NCI-H2107 (cell line): ENCODE measurements around the gene BUD23.

Source experiments
- DNase-seq: peaks from one replicate; lab custom pipeline; 2025; lab: John Stamatoyannopoulos, UW

BUD23 gene

DNA sequence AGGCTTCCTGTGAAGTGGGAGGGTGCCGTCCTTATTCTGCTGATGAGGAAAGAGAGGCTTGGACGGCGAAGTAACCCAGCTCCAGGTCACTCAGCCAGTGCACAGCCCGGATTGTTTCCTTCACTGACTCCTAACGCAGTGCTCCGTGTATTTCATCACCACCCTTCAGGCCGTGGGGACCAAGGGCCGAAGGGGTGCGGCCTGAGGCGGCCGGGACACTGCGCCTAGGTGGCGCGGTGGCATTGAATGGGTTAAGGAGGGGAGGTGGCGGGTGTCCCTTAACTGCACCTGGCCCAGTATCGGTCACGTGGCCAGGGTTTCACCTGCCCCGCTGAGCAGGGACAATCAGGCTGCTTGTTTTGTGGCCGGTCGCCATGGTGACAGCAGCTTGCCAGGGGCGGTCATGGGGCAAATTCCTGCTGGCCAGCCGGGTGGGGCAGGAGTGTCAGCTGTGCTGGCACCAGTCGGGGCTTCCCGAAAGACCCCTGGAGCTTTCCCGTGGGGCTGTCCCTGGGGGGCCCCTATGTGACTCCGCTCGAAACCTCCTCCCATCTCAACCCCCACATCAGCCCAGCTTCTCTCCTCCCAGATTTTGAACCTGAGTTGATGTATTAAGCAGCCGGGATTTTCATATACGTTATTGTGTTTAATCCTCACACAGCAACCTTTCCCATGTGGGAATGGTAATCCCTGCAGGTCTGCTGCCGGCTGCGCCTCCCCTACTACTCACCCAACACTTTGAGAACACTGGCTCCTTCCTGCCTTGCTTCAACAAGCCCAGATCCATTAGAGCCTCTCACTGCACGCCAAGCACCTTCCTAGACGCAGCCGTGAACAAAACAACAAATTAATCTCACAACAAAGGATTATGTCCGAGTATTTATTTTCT, 59.6 kb downstream of the BUD23 start:
- DNase-seq, result peak; percentile 94

DNA sequence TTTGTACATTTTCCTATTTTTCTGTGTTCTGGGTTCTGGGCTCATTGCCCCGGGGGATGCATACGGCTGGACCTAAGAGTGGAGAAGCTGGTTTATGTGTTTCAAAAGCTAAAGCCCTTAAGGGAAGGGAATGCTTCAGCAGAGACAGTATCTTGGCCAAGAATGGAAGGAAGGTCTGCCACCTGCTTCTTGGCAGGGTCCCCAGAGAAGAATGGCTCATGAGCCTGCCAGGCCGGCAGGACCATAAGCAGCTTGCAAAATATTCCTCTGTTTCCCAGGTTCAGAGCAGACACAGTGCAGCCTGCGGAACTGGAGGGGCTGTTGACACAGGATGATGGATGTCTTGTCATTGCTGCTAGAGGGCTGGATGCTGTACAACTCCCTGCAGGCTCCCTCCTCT, 63.0 kb downstream of the BUD23 start:
- DNase-seq, result no peak
